ENCODE measurements around the gene CFAP68.
A peak's percentile ranks its signal among the peaks of the same experiment; 100 is the strongest.
"Not testable (repeated sequence)": the region's sequence is repeated elsewhere in the genome, so short reads cannot be mapped to it uniquely, and the experiment has no call there.

The CFAP68 gene

GRCh38 chr11:111918390-111919256 lies 39.3 kb downstream of the CFAP68 start, which contains the start of gene C11orf52:
Gene C11orf52 (plus strand): TSS chr11:111918913. CDS start chr11:111918973, 60 bp downstream.
- DNase-seq = peak; percentile 95

- DNase-seq = no peak
Observed at GRCh38 chr11:111920908-111921307, 41.6 kb downstream of the CFAP68 start.

- DNase-seq = no peak
Observed at GRCh38 chr11:111921541-111922230, 42.3 kb downstream of the CFAP68 start.

DNA sequence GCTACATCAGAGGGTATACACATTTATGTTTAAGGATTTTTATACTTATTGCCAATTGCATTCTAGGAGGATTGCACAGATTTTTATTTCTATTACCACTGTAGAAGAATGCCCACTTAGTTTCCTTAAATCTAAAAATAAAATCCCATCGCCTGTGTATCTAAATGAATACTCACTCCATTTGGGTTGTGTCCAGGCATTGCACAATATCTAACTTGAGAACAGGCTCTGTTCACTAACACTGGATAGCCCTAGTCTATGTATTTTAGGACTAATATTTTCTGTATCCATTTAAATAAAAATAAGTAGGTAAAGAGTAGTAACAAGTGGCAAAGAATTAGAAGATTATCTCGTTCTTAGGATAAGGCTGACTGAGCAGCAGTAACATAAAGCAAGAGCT lies 43.5 kb downstream of the CFAP68 start:
- DNase-seq = no peak

DNA sequence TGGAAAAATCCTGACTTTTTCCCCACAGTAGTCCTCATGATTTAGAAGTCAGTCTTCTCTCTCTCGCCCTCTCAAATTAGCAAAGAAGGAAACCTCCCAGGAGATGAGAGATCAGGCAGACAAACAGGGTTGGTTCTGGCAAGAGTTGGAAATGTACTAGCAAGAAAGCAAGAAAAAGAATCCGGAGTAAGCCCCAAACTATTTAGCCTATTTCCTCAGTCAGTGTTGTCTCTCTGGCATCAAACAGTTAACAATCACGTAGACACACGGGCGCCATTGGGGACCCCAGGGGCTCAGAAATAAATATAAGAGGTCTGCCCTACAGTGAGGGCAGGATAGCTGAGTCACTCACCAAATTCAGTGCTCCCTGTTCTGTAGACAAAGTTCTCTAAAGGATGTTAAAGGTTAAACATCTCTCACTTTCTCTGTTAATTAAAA lies 44.0 kb downstream of the CFAP68 start:
- DNase-seq = no peak

DNA sequence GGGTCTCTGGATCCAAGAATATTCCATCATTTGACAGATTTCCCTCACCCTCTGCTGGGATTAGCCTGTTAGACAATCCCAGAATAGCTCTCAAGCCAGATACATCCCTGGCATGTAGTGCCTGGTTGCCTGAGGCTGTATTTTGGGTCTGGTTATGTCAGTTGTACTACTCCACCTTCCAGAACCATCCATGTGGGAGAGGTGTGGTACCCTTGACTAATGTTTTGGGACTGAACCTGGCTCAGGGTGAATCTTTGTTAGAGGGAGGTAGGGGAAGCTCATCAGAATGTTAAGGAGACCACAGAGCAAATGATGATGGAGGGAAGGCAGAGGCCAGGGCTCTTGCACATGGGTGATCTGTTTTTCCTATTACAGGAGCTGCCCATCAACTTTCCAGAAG lies 44.6 kb downstream of the CFAP68 start:
- DNase-seq = no peak

DNA sequence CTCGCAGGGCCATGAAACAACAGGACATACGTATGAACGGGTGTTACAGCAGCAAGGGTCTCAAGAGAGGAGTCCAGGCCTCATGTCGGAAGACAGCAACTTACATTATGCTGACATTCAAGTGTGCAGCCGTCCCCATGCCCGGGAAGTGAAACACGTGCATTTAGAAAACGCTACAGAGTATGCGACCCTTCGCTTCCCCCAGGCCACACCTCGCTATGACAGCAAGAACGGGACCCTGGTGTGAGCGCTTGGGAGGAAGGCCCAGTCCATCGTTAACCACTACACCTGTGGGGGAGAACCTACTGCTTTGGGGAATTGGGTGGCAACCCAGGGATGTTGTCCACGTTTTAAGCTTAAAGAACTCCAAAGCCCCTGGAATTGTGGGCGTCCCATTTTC lies 46.6 kb downstream of the CFAP68 start:
- DNase-seq = no peak

- peak; percentile 98 for DNase-seq
Observed at GRCh38 chr11:111926505-111927391, 47.4 kb downstream of the CFAP68 start.

- DNase-seq = no peak
Observed at GRCh38 chr11:111930472-111930871, 51.1 kb downstream of the CFAP68 start.

DNA sequence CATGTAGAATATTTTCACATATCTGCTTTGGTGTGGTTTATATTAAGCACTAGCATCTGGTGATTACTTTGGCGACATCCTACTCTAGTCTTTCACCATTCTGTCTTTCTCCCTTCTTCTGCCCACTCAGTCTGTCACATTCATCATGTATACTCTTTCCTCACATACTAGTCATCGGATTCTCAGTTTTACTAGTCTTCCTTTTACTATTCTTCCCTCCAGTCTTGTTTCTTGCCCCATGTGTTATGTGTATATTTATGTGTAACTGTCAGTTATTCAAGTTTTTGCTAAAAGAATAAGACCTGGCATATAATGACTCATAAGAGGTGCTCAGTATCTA lies 53.2 kb downstream of the CFAP68 start:
- DNase-seq = no peak

GRCh38 chr11:111933176-111933575 lies 53.8 kb downstream of the CFAP68 start:
- not testable (repeated sequence) for DNase-seq

GRCh38 chr11:111933872-111934271 lies 54.5 kb downstream of the CFAP68 start:
- no peak for DNase-seq

GRCh38 chr11:111934306-111934705 lies 55.0 kb downstream of the CFAP68 start:
- DNase-seq = no peak

All from NCI-H1105 (cell line).